Peyer's patch (tissue), 4 donors: Measurements from ENCODE around the gene TSPEAR. TPM values are rescaled to one million over a fixed set of nuclear protein-coding genes. Genes with fewer than 3 reads are reported as not detected.

Experiments used
- DNase-seq, 3 donors: peaks; one replicate each; pipeline ENCODE4 v3.0.0-alpha.2; 2017 to 2019
- H3K27ac ChIP-seq, 4 donors: fragments of 200-600 bp; sonication (generic); one replicate each; pipeline ENCODE4 v1.5.1; 2016 to 2019
- H3K27me3 ChIP-seq, 2 donors: fragments of 200-600 bp; sonication (generic); one replicate each; pipeline ENCODE4 v1.5.1; 2019
- H3K36me3 ChIP-seq, 3 donors: fragments of 200-600 bp; sonication (generic); one replicate each; pipeline ENCODE4 v1.5.1; 2016 to 2019
- H3K4me1 ChIP-seq, 4 donors: fragments of 200-600 bp; sonication (generic); one replicate each; pipeline ENCODE4 v1.5.1; 2016 to 2019
- H3K4me3 ChIP-seq, 4 donors: fragments of 200-600 bp; sonication (generic); 1 replicate in 3 of 4; 2 replicates in 1 of 4; pipeline ENCODE4 v1.5.1; 2016 to 2019; ENCODE audit warnings: mild to moderate bottlenecking in 1 of 4
- H3K9me3 ChIP-seq, 4 donors: fragments of 200-600 bp; sonication (generic); one replicate each; pipeline ENCODE4 v1.5.1; 2016 to 2019; ENCODE audit warnings: mild to moderate bottlenecking in 1 of 4
- CTCF ChIP-seq, 6 experiments: fragments of 450-650 bp in 4 of 6; fragments of 200-600 bp in 2 of 6; sonication (generic) in 1 of 6; IDR thresholded peaks; one replicate each; pipeline ENCODE4 v1.5.1; 2017 to 2019; ENCODE audit warnings: antibody characterized with exemption in 6 of 6, mild to moderate bottlenecking in 3 of 6, moderate library complexity in 1 of 6
- POLR2A ChIP-seq, 2 donors: fragments of 450-650 bp; IDR thresholded peaks; one replicate each; pipeline ENCODE4 v1.5.1; 2017; ENCODE audit warnings: antibody characterized with exemption in 2 of 2, mild to moderate bottlenecking in 2 of 2, moderate library complexity in 2 of 2
- total RNA-seq, 4 donors: library from RNA; depleted of rRNA; stranded (reverse); fragments of >200 nt; gene quantifications; one replicate each; pipeline ENCODE4 v1.1.0, GENCODE V29; 2016

Gene TSPEAR
- total RNA-seq, 4 donors from 2014 or later = 0.47 TPM; not detected in 3

DNA sequence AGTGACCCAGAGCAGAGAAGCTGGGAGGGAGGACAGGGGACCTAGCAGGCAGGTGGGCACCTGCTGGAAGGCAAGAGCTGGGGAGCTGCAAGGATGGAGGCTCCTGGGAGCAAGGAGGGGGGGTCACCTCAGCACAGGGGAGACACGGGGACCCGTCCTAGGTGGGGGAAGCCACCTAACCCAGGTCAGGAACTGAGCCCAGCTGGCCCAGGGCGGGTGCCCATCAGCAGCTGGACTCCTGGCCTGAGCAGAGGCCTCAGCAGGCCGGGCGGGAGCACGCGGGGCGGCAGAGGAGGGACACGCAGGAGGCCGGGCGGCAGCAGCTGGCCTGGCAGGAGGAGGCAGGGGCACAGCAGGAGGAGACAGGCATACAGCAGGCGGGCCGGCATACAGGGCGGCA, 172.3 kb downstream of the TSPEAR start:
- no peak overlapping the region for H3K27ac ChIP-seq
- no peak overlapping the region for H3K4me3 ChIP-seq
- no peaks in the 10 kb centered on the region for H3K4me1 ChIP-seq
- no peaks in the 10 kb centered on the region for H3K27me3 ChIP-seq
- peaks cover 0 to 9% (median 2%) of the 10 kb centered on the region in 4 donors for H3K9me3 ChIP-seq
- TF ChIP-seq CTCF (IDR thresholded peaks at IDR 0.05) (no peak), POLR2A (IDR thresholded peaks at IDR 0.05) (no peak)
- DNase-seq = peak in 1 of 3 donors; percentile 6
- no peaks in the 10 kb centered on the region for H3K36me3 ChIP-seq

- DNase-seq = peak in 1 of 3 donors; percentile 11
Observed at GRCh38 chr21:44537930-44538911, 173.2 kb downstream of the TSPEAR start.

DNA sequence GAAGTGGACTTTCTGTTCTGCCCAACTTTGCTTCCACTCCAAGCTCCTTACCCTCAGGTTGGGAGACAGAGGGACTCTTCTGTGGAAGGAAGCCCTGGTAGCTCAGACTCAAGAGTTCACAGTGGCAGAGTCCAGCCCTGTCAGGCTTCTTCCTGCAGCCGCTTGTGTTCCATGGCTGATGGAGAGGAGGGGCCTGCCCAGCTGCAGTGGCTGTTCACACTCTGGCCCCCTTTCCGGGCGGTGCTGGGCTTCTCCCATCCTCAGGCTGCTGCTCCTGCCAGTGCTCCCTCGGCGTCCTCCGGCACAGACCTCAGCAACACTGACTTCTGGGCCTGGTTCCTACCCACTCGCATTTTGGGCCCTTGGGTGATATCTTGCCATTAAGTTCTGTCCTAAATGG, 175.4 kb downstream of the TSPEAR start:
- no peak for DNase-seq
- Histone ChIP-seq H3K4me3 (no peak overlapping the region), H3K27ac (no peak overlapping the region), H3K36me3 (no peaks in the 10 kb centered on the region), H3K9me3 (no peaks in the 10 kb centered on the region), H3K4me1 (no peaks in the 10 kb centered on the region), H3K27me3 (no peaks in the 10 kb centered on the region)
- TF ChIP-seq CTCF (IDR thresholded peaks at IDR 0.05) (no peak), POLR2A (IDR thresholded peaks at IDR 0.05) (no peak)

More at GRCh38 chr21:44537930-44538911, 173.2 kb downstream of the TSPEAR start:
- no peak overlapping the region for H3K4me3 ChIP-seq
- H3K27ac ChIP-seq = no peak overlapping the region
- H3K4me1 ChIP-seq = no peaks in the 10 kb centered on the region
- H3K27me3 ChIP-seq = no peaks in the 10 kb centered on the region
- no peak for TF ChIP-seq CTCF (IDR thresholded peaks at IDR 0.05)
- no peak for TF ChIP-seq POLR2A (IDR thresholded peaks at IDR 0.05)
- peaks cover 0 to 6% (median 2%) of the 10 kb centered on the region in 4 donors for H3K9me3 ChIP-seq
- H3K36me3 ChIP-seq = no peaks in the 10 kb centered on the region

- Histone ChIP-seq H3K9me3 (no peaks in the 10 kb centered on the region), H3K36me3 (no peaks in the 10 kb centered on the region), H3K4me3 (no peak overlapping the region), H3K27me3 (no peaks in the 10 kb centered on the region), H3K27ac (no peak overlapping the region), H3K4me1 (no peaks in the 10 kb centered on the region)
- no peak for DNase-seq
- no peak for TF ChIP-seq CTCF (IDR thresholded peaks at IDR 0.05)
Observed at GRCh38 chr21:44534688-44535087, 176.7 kb downstream of the TSPEAR start.

DNA sequence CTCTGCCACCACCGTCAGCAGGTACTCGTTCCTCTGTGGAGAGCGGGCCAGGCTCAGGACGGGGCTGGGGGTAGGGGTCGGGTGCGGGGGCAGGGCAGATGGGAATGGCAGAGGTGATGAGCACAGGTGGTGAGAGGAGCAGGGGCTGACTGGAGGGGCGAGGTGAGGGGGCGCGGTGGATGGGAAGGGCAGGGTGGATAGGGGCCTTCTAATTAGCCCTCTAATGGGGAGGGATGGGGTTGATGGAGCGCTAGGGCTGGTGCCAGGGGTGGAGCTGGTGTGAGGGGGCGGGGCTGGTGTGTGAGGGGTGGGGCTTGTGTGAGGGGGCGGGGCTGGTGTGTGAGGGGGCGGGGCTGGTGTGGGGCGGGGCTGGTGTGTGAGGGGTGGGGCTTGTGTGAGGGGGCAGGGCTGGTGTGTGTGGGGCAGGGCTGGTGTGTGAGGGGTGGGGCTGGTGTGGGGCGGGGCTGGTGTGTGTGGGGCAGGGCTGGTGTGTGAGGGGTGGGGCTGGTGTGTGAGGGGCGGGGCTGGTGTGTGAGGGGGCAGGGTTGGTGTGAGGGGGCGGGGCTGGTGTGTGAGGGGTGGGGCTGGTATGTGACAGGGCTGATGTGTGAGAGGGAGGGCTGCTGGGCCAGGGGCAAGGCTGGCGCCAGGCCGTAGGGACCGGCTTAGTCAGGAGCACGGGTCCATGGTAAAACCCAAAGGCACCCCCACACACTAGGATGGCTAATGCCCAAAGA, 177.3 kb downstream of the TSPEAR start:
- TF ChIP-seq CTCF (IDR thresholded peaks at IDR 0.05) (no peak), POLR2A (IDR thresholded peaks at IDR 0.05) (no peak)
- no peaks in the 10 kb centered on the region for H3K4me1 ChIP-seq
- H3K27ac ChIP-seq = no peak overlapping the region
- H3K4me3 ChIP-seq = no peak overlapping the region
- H3K27me3 ChIP-seq = no peaks in the 10 kb centered on the region
- H3K9me3 ChIP-seq = no peaks in the 10 kb centered on the region
- DNase-seq = no peak
- H3K36me3 ChIP-seq = no peaks in the 10 kb centered on the region
